GM19035 (cell line): Measurements from ENCODE around the gene CDC42EP2.

Source experiments
- ATAC-seq: cut with Tn5 transposase; IDR thresholded peaks from one replicate; pipeline ENCODE4 v1.9.1; 2021; ENCODE audit not compliant: unreplicated experiment

Gene CDC42EP2, protein sequence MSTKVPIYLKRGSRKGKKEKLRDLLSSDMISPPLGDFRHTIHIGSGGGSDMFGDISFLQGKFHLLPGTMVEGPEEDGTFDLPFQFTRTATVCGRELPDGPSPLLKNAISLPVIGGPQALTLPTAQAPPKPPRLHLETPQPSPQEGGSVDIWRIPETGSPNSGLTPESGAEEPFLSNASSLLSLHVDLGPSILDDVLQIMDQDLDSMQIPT

DNA sequence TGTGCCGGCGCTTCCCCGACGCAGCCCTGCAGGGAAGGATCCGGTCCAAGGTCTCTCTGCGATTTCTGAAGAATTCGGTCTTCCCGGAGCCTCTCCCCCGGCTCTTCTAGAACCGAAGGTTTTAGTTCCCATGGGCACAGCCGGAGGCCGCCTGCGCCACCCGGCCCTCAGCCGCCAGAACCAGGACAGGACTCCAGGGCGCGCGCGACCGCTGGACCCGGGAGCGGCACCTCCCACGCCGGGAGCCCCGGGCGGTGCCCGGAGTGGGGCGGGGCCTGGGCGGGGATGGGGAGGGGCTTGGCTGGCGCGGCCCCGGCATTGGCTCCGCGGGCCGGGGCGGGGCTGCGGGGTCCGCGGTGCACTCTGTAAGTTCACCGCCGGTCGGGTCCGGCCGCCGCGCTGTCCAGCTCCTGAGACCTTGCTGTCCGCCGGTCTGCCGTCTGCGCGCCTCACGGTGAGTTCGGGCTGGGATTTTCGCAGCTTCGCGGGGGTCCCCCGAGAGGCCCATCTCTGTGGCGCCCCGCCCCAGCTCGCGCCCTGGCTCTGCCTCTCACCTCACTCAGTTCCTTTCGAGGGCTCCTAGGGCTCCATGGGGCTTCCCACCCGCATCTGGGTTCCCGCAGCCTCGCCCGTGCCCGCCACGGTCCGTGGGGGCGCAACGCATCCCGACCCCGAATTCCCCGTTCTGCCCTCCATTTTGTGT lies at the start of gene CDC42EP2:
Gene CDC42EP2, plus strand, starts transcription at position 366 of the 703 bp plus-strand sequence. CDS start 6,033 bp downstream, outside the sequence.
- peak; percentile 76 for ATAC-seq

DNA sequence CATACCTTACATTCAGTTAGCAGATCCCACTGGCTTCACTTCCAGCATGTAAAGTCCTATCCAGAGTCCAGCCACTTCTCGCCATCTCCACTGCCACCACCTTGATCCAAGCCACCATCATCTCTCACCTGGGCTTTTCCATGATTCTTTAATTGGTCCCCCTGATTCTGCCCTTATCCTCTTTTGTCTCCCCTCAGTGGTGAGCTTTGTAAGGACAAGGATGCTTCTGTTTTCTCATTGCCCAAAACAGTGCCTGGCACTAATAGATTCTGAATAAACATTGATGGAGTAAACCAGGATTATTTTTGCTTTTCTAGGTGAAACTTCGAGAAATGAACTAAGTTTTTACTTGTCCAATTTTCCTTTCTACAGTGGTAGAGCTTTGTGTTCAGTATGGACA lies 48.5 kb upstream of the CDC42EP2 start:
- ATAC-seq: no peak

DNA sequence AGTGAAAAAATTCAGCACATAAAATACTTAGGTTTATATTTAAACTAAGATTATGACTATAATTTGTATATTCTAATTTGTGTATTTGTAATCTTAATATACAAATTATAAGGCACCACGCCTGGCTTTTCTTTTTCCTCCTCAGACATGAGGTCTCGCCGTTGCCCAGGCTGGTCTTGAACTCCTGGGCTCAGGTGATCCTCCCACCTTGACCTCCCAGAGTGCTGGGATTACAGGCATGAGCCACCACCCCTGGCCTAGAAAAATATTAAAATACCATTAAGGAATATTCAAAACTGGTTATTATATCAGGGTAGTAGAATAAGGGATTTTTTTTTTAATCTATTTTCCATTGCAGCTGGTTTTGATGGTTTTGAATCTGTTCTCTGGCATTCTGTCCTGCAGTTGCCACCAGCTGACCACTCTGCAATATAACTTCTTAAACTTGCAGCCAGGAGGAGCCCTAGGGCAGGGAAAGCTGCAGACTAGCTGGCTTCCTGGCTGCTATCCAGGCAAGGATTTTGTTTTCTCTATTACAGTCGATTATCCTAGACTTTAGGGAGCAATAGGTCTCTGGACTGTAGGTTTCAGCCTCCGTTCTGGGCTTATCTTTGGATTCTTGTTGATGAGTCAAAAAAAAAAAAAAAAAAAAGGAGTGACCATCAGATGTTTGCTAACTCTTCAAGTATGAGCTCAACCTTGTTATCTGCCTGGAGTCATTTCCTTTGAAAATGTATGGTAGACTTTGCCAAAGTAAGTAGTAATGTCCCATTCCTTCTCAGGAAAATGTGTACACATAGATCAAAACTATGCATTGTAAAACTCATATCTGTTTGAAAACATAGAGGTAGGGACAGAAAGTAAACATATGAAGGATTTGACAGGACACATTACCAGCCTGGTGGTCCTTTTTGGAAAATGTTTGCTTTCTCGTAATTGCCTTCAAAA lies 39.7 kb upstream of the CDC42EP2 start:
- no peak for ATAC-seq

DNA sequence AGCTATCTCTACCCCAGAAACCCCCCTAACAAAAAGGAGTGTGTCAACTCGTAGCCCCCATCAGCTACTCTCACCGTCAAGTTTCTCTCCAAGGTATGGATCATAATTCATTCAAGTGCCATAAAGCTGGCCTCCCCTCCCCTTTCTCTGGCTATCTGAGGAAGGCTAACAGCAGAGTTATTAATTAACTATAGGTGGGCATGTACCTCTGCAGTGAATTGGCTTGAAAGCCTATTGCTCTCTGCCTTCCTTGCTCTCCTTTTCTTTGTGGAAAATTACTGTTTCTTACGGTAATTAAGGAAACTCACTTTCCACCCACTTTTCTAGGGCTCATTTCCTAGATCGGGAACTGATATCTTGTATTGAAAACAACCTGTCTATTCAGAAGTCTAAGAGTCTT lies 38.8 kb upstream of the CDC42EP2 start:
- no peak for ATAC-seq

DNA sequence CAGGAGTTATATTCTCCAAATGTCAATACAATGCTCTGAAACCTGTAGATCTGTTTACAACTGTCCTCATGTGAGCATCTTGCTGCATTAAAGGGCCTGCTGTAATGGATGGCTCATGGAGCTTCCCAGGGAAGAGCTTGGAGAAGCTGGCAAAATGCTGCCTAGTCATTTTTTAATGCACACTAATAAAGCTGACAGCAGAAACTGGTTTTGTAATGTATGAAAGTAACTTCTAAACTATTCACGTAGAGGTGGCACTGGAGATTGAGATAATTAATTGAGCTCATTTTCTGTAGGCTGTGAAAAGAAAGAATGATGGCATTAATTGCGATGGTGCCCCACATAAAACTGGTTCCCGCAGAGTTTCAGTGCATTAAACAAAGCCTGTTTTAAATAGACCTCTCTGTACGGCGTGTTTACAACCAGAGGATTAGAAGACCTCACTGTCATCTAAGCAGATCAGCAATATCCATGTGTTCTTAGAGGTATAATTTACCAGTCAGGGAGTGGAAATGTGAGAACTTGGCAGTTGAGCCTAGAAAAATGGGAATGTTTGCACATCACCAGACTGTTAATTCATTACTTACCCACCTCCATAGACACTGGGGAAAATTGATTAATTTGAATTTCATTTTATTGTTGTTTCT lies 36.9 kb upstream of the CDC42EP2 start:
- ATAC-seq: no peak

DNA sequence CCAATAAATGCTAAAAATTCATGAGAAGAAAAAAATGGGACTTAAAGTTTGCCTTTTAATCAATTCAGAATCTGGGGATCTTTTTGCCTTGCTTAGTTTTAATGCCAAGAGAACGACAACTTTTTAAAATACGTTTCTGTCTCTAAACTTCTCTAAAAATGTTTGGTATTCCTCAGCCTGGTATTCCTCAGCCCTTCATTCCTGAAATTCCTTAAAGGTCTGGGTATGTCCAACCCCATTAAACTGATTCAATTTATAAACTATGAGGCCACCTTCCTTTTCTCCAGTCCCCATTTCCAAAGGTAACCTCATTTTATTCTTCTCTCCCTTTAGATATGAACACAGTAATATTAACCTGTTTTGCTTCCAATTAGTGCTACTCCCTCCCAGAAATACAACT lies 36.3 kb upstream of the CDC42EP2 start:
- no peak for ATAC-seq

DNA sequence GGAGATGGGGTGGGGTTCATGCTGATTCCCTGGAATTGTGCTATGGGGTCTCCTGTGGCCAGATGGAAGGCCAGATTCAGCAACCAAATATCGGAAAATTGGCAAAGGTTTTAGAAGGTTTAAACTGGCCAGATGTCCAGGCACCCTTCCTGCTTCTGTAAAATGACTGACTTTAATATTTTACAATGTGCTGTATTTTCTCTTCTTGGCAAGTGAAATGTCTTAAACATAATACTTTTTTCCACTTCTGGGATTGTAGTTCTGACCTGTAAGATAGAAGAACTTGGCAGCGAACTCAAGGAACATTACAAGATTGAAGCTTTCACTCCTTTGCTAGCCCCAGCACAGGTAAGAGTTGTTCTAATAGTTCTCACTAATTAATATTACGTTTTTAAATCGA lies 35.4 kb upstream of the CDC42EP2 start:
- ATAC-seq: no peak

DNA sequence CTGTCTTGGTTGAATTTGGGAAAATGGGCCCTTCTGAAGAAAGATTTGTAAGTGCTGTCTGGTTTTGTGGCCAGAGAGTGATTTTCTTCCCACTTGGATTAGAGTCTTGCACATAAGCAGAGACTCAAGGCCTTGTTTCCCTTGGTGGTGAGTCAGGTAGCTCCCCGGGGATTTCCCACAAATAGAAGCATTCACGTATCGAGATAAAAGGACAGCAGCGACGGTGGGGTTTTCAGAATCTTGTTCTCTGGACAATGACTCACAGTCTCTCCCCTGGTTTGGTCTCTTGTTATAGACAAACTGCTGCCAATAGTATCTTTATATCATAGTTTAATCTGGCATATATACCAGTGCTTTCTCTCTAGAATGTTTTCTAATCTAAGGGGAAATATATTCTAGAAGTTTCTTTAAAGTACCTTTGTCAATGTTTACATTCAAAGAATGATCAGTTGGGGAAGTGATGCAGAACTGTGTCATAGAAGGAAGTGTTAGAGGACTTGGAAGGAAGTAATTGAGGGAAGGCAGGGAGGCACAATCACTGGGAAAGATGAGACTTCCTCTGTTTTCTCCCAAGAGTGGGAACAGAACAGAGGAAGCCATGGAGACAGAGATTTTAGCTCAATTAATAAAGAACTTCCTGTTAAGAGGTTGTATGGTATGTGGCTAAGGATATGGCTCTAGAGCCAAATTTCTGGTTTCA lies 34.8 kb upstream of the CDC42EP2 start:
- no peak for ATAC-seq

DNA sequence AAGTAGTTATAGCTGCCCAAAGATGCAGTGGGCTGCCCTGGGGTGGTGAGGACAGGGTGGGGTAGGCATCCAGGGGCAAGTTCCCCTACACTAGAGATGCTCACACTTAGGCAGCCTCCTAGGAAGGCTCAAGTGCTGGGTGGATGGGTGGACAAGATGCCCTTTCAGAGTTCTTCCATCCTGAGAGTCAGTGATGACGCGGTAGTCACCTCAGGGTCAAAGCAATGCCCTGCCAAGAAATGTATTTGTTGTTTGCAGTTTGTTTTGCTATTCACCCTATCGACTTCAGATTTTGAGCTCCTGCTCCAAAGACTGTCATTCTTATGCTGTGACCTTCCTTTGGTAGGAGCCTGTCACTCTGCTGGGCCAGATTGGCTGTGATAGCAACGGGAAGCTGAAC lies 34.0 kb upstream of the CDC42EP2 start:
- no peak for ATAC-seq

DNA sequence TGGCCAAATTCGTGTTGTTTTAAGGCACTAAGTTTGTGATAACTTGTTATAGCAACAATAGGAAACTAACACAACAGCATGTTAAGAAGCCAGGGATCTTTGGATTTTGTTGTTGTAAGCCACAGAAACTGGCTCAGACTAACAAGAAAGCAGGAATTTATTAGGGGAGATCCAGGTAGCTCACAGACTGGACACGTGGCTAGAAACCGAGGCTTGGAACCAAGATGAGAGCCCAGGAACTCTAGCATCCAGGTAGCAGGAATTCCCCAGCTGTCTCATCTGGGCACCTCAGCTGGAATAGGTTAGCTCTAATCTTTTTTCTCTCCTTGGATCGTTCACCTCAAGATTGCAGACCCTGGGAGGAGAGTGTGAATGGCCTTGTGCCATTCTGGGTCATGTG lies 28.0 kb upstream of the CDC42EP2 start:
- ATAC-seq: no peak

DNA sequence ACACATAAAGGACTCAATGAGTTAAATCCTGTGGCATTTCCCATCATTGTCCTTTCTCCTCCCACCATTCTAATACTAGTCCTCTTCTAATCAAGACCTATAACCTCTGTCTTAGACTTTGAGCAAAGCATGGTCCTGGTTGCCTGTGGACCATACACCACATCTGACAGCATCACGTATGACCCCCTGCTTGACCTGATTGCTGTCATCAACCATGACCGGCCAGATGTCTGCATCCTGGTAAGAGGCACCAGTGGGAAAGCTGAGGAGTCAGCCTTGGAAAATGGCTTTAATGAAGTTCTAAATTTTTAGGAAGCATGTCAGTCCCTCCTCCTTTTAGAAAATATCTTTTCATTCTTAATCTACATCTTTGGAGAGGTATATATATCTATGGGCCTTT lies 27.1 kb upstream of the CDC42EP2 start:
- no peak for ATAC-seq

DNA sequence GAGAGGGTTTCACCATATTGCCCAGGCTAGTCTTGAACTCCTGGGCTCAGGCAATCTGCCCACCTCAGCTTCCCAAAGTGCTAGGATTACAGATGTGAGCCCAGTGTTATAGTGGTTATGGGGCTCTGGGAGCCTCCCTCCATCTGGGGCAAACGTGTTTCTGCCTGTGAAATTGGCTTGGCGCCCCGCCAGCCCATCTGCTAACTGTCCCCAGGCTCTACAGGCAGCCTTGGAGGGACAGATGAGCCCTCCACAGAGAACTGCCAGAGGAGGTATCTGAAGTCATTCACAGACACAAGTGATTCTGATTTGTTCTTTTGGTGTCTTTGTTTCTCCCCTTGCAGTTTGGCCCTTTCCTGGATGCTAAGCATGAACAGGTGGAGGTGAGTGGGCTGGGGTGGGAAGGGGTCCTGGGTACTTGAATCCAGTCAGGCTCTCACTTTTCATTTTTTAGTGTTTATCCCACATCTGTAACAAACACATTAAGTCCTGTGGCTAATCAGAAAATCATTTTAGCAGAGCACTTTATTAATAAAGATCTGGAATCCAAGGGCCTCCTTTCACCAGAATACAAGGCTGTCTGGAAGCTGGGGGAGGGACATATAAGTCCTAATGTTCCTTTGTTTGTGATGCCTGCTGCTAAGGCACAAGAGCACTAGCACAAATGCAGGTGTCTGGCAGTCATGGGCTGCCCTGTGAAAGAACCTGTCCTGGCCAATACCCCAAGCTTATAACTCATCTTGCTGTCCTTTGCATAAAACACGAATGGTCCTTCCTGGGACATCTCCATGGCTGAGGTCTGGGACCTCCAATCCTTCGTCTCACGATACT lies 25.7 kb upstream of the CDC42EP2 start:
- ATAC-seq: no peak

DNA sequence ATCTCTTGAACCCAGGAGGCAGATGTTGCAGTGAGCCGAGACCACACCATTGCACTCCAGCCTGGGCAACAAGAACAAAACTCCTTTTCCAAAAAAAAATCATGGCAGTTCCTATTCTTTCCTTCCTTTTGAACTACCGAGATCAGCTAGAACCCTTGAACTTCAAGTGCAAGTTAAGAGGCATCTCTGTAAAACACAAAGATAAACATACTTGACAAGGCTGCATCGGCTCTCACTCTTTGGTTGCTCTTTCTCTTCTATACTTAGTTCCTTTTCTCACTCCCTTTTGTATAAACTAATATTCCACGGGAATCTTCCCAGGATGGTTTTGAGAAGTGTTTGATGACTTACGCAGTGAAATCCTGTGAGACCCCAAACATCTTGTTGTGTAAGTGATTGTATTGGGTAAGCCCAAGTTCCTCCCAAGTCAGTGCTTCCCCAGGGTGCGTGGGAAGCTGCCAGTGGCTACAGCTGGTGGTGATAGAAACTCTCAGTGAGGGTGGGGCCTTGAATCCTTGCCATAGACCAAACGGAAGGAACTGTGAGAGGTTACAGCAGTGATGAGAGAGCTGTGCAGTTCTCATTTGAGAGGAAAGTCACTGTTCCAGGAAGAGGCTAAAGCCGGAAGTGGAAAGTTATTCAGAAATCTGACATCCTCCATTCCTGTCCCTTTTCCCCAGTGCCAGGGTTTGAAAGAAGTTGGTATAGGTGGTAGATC lies 24.1 kb upstream of the CDC42EP2 start:
- no peak for ATAC-seq

DNA sequence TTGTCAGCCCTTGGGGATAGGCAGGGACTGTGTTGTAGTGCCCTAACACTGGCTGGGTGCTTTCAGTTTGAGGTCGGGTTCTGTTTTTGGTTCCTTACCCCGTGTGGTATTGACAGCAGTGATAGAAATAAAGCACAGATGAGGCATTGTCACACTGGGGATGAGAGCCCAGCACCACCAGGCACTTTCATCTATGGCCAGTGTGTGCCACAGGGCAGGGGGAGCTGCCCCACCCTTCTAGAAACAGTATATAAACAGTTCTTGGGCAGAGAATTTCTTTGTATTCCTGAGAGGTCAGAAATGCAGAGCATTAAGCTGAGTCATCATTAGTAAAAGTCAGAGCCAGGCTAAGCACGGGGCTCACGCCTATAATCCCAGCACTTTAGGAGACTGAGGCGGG lies 23.1 kb upstream of the CDC42EP2 start:
- no peak for ATAC-seq

DNA sequence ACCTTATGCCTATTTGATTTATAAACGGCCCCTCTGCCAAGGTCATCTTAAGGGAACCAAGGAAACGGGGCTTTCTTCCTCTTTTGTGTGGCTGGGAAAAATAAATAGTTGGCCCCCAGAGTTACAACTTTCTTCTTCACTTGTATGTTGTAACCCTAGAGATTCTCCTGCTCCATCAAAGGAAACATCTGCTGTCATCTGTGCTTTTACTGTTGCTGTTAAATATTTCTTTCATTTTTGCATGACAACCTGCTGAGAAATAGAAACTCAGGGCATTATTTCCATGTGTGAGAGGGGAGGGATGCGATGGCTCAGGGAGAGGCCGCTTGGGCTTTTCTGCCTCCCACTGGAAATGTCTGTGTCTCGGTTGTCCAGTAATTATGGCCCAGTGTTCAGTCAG lies 21.8 kb upstream of the CDC42EP2 start:
- no peak for ATAC-seq

DNA sequence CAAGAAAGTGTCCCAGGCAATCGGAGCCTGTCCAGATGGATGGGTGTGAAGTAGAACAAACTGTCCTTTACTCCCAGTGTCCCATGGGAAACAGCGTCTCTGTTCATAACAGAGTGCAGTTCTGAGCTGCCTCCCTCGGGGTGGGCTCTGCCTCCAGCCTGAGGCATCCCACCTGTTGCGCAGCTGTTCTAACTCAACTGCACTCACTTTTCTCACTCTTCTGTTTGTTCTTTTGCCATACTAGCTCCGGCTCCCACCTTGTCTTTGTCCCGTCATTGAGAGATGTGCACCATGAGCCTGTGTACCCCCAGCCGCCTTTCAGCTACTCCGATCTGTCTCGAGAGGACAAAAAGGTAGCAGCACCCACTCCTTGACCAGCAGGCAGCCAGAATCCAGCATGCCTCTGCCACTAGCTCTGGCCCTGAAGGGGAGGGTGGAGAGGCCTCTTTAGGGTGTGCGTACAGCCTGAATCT lies 20.7 kb upstream of the CDC42EP2 start:
- no peak for ATAC-seq

DNA sequence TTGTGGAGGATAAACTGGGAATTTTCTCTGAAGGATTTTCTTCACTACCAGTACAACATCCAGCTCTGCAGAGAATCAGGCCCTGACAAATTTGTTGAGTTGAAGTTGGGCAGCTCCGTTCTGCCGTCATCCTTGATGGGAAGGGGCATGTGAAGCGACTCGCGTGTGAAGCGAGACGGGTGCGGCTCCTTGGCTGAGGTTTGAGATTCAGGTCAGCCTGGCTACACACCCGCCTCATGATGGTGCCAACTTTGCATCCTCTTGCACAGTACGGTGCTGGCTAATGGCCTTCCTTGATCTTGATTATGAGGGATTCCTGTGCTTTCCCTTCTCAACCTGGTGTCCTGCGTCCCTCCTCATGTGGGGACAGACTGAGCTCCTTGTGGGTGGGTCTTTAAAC lies 19.7 kb upstream of the CDC42EP2 start:
- ATAC-seq: no peak

DNA sequence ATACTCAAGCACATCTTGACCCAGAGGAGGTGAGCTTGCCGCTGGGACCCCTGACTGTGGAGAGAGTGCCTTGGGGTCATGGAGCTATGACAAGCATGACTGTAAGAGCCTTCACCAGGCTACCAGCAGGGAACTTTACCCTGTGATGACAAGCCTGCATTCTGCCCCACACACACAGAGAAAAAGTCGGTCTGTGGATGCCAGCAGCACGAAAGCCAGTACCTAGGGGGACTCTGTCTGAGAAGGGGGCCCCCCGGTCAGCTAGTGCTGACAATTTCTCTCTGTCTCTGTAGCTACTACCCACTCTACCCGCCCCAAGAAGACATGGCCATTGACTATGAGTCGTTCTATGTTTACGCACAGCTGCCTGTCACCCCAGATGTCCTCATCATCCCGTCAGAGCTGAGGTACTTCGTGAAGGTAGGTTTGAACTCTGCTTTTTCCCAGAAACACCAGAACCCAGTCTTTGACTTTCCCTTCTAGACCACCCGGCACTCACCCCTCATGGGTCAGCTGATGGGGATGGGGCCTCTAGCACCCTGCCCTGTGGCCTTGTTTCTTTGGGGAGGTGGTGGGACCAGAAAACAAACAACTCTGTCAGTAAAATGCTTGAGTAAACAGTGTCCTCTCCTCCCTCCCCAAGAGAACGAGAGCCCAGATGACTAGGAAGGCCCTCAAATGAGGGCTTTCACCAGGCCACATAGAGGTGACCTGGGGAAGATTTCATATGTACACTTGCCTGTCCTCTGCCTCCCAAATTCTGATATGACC lies 18.9 kb upstream of the CDC42EP2 start:
- ATAC-seq: no peak
